HL-60 (cell line): ENCODE data around the gene RPN1.

ENCODE experiments used
- DNase-seq, 2 experiments: peaks; one replicate each; pipeline ENCODE4 v3.0.0-alpha.2; 2010 to 2020; ENCODE audit warnings: low read depth in 1 of 2, low spot score in 1 of 2
- H3K27ac ChIP-seq: fragments of 250-450 bp; sonication (Bioruptor Pico); replicated peaks from 2 replicates; pipeline ENCODE4 v1.5.1; 2020; ENCODE audit warnings: mild to moderate bottlenecking, moderate library complexity
- H3K27me3 ChIP-seq: fragments of 250-450 bp; sonication (Bioruptor Pico); 2 replicates; pipeline ENCODE4 v1.5.1; 2021; ENCODE audit warnings: mild to moderate bottlenecking, moderate library complexity; ENCODE audit not compliant: insufficient read depth, poor library complexity, severe bottlenecking
- H3K4me3 ChIP-seq: replicated peaks from 2 replicates; pipeline ENCODE4 v1.5.1; 2011; ENCODE audit warnings: mild to moderate bottlenecking, control low read depth, low read length; ENCODE audit not compliant: insufficient read depth
- CTCF ChIP-seq: IDR thresholded peaks from one replicate; pipeline ENCODE4 v1.5.1; 2011; ENCODE audit warnings: low read length, control low read depth, inconsistent platforms; ENCODE audit not compliant: insufficient read depth
- GABPA ChIP-seq: IDR thresholded peaks from 2 replicates; pipeline ENCODE4 v1.6.1; 2012; ENCODE audit warnings: low read depth
- POLR2AphosphoS5 ChIP-seq: IDR thresholded peaks from 2 replicates; pipeline ENCODE4 v1.6.1; 2012; ENCODE audit warnings: low read depth
- SPI1 ChIP-seq: IDR thresholded peaks from 2 replicates; pipeline ENCODE4 v1.6.1; 2012; ENCODE audit warnings: low read depth, mild to moderate bottlenecking, borderline replicate concordance
- long read RNA-seq: library from polyadenylated mRNA; unstranded; transcript quantifications from one replicate; pipeline ENCODE4 v2.0.0, GENCODE V29; 2020
- TF ChIP-seq, protein P1 (sequence below): IDR thresholded peaks from 2 replicates; pipeline ENCODE4 v1.6.1; 2012; ENCODE audit warnings: low read depth; ENCODE audit not compliant: insufficient replicate concordance

The RPN1 gene
- long read RNA-seq, transcript RPN1-201 (10 exons, 2,314 nt), result major isoform, 1,410 of 1,612 reads
- long read RNA-seq, partial matches to known transcripts, result 160 of 1,612 reads
- long read RNA-seq, other reads (novel, unspliced or antisense), result 41 of 1,612 reads

- TF ChIP-seq, protein P1, sequence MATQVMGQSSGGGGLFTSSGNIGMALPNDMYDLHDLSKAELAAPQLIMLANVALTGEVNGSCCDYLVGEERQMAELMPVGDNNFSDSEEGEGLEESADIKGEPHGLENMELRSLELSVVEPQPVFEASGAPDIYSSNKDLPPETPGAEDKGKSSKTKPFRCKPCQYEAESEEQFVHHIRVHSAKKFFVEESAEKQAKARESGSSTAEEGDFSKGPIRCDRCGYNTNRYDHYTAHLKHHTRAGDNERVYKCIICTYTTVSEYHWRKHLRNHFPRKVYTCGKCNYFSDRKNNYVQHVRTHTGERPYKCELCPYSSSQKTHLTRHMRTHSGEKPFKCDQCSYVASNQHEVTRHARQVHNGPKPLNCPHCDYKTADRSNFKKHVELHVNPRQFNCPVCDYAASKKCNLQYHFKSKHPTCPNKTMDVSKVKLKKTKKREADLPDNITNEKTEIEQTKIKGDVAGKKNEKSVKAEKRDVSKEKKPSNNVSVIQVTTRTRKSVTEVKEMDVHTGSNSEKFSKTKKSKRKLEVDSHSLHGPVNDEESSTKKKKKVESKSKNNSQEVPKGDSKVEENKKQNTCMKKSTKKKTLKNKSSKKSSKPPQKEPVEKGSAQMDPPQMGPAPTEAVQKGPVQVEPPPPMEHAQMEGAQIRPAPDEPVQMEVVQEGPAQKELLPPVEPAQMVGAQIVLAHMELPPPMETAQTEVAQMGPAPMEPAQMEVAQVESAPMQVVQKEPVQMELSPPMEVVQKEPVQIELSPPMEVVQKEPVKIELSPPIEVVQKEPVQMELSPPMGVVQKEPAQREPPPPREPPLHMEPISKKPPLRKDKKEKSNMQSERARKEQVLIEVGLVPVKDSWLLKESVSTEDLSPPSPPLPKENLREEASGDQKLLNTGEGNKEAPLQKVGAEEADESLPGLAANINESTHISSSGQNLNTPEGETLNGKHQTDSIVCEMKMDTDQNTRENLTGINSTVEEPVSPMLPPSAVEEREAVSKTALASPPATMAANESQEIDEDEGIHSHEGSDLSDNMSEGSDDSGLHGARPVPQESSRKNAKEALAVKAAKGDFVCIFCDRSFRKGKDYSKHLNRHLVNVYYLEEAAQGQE, result peak; percentile 53
- TF ChIP-seq GABPA, result no peak
- peak; percentile 81 for TF ChIP-seq POLR2AphosphoS5
These were observed at the start of gene RPN1 for GRCh38 chr3:128650096-128651050. Gene RPN1, minus strand, starts transcription at chr3:128650818. Its CDS starts 18 bp downstream, at chr3:128650800.

DNA sequence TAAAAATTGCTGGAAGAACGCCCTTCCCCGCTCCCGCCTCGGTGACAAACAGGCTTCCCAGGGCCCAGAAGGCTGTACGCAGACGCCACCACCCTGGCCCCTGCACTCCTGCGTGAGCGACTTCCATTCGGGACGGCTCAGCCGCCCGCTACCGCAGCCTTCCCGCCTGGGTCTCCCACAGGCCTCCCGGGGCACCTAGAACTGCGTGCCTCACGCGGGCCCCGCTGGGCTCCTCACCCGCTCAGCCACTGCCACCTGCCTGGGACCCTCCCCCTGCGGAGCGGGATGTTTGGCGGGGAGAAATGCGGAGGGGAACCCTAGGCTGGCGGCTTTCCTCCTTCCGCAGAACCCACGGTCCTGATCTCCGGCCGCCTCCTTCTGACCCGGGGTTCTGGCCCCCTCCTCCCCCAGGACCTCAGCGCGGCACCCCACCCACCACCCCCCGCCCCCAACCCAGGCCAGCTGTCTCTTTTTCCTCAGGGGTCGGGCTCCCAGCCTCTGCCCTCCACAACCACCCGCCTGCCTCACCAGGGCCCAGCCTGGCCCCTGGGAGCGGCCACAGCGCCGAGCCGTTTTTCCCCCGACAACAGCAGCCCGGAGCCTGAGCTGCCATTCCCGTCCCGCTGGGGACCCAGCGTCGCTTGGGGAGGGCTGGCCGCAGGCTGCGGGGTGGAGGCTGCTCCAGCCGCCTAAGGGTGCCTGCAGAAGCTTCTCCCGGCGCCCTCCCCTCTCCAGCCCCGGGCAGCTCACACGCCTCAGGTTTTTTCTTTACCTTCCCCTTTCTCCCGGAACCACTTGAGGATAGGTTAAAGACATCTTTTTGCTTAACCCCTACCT is 47.8 kb upstream of the RPN1 start:
- TF ChIP-seq, protein P1, result no peak
- no peak for TF ChIP-seq SPI1
- no peak for TF ChIP-seq POLR2AphosphoS5
- no peak for TF ChIP-seq GABPA
- Histone ChIP-seq H3K27ac (peak overlapping the region; percentile 62), H3K27me3 (no peaks in the 10 kb centered on the region), H3K4me3 (peak overlapping the region; percentile 50)
- DNase-seq, result peak in 1 of 2 experiments; percentile 43

More at GRCh38 chr3:128650096-128651050, at the start of gene RPN1:
- peak; percentile 94 to 99 for DNase-seq
- Histone ChIP-seq H3K27me3 (no peaks in the 10 kb centered on the region), H3K27ac (peak within 1 kb of the TSS; percentile 93), H3K4me3 (peak within 1 kb of the TSS; percentile 99)

GRCh38 chr3:128697341-128697740 is 46.7 kb upstream of the RPN1 start:
- DNase-seq, result peak in 1 of 2 experiments; percentile 41
- TF ChIP-seq, protein P1, result no peak
- TF ChIP-seq CTCF, result no peak
- TF ChIP-seq GABPA, result no peak
- TF ChIP-seq POLR2AphosphoS5, result no peak
- TF ChIP-seq SPI1, result no peak
- no peak overlapping the region for H3K27ac ChIP-seq

More at GRCh38 chr3:128697341-128697740, 46.7 kb upstream of the RPN1 start:
- Histone ChIP-seq H3K27me3 (no peaks in the 10 kb centered on the region), H3K4me3 (no peak overlapping the region)
